Pancreas (tissue), 10 donors: ENCODE measurements around the gene ENHO. TPM values are rescaled to one million over a fixed set of nuclear protein-coding genes. Genes with fewer than 3 reads are reported as not detected.

ENCODE experiments used
- ATAC-seq, 4 donors: fragments of 200-7000 bp; cut with Tn5 transposase; one replicate each; pipeline versions ENCODE4 v1.8.0 to v1.9.1; 2020; ENCODE audit warnings: mild to moderate bottlenecking in 4 of 4, moderate library complexity in 4 of 4
- DNase-seq, 6 donors: peaks; one replicate each; pipeline ENCODE4 v3.0.0-alpha.2; 2020
- FAIRE-seq: peaks from 2 replicates; lab custom pipeline; 2012; peaks lifted over from hg19 to GRCh38; lab: Jason Lieb, UNC
- H3K27ac ChIP-seq, 4 donors: fragments of 200-600 bp; sonication (generic); 1 replicate in 3 of 4; 2 replicates in 1 of 4; pipeline versions ENCODE4 v1.5.0 to v1.8.0; 2020
- H3K27me3 ChIP-seq, 4 donors: fragments of 200-600 bp; one replicate each; pipeline ENCODE4 v1.8.0; 2021
- H3K36me3 ChIP-seq, 3 donors: fragments of 200-600 bp; sonication (generic) in 1 of 3; one replicate each; pipeline versions ENCODE4 v1.5.0 to v1.8.0; 2020 to 2021
- H3K4me1 ChIP-seq, 3 donors: fragments of 200-600 bp; one replicate each; pipeline ENCODE4 v1.8.0; 2021
- H3K4me3 ChIP-seq, 4 donors: fragments of 200-600 bp; sonication (generic) in 2 of 4; one replicate each; pipeline versions ENCODE4 v1.5.0 to v1.8.0; 2020 to 2021
- H3K9me3 ChIP-seq, 4 donors: fragments of 200-600 bp; one replicate each; pipeline ENCODE4 v1.8.0; 2021
- WGBS, 2 donors: extraction: QIAGEN DNeasy Blood & Tissue Kit; methylation state at CpG; one replicate each; pipeline ENCODE4 v1.1.7; 2013; 5-methylcytosine and 5-hydroxymethylcytosine counted together
- intact Hi-C, 3 donors: fragments of 100-400 bp; cut with DNase I; formaldehyde crosslinking; loops; one replicate each; pipeline versions ENCODE4 v1.11.1 to v1.14.2; 2022
- polyA plus RNA-seq, 2 donors: library from polyadenylated mRNA; stranded (reverse); fragments of 200-250 nt; gene quantifications; one replicate each; pipeline ENCODE4 v1.2.3, GENCODE V29; 2013
- total RNA-seq, 6 donors: library from RNA; stranded (reverse); fragmentation: NEBNext Ultra II Directional in 4 of 6; extraction: Animal tissue kit (Norgen Biotek cat#: 25700) in 4 of 6; gene quantifications; one replicate each; pipeline versions ENCODE4 v1.2.1 to v1.2.4, GENCODE V29; 2021 to 2023
- TF ChIP-seq, protein P1 (sequence below), 4 donors: fragments of 200-600 bp; sonication (generic) in 3 of 4; IDR thresholded peaks; one replicate each; pipeline versions ENCODE4 v1.5.0 to v1.8.0; 2021; ENCODE audit warnings: antibody characterized with exemption in 4 of 4
- donor health status: healthy with polysubstance abuse.
- donor health status: DM: no; HTN: no; CAD: no; lungs with moderate emphysema.
- donor health status: DM: no; HTN: no; CAD: no.
- donor health status: control.
- donor health status: control.
- donor health status: Bipolar disorder and iron deficiency.
- donor health status: DM: yes; HTN: yes; CAD: no.
- donor health status: DM: no; HTN: no; CAD: no.
- donor health status: DM: no; HTN: no; CAD: no.
- donor health status: DM: yes; HTN: yes; CAD: no.

The ENHO gene
- total and polyA plus RNA-seq, 8 donors: 0.24 to 4.3 (median 0.67) TPM

DNA sequence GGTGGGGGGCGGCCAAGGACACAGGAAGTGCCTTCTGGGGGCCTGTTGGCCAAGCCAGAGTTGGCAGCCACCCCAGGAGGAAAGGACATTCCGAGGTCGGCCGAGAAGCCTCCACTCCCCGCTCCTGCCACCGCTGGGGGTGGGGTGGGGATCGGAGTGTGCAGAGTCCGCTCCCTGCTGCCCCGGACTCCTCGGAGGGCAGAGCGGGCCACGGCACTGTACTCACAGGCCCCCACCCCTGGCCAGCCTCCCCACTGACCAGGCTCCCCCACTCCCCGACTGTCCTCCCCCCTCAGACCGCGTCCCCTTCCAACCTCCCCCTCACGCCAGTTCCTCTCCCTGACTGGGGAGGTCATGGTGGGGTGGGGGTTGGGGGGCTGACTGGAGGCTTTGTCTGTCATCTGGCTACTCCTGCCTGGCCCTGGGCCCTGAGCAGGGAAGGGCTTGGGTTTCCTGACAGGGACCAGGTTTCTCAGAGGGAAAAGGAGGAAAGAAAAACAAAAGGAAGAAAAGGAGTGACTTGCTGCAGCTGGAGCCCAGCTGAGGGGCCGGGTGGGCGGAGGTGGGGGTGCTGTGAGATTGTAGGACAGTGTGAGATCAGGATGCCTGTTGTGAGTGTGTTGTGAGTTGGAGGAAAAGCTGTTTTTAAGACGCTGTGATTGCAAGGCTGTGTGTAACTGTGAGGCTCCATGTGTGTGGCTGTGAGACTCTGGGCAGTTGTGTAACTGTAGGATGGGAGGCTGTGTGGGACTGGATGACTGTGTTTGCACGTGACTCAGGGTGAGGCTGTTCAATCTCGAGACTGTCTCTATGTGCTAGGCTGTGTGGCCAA is 37.0 kb upstream of the ENHO start:
- FAIRE-seq: no peak

DNA sequence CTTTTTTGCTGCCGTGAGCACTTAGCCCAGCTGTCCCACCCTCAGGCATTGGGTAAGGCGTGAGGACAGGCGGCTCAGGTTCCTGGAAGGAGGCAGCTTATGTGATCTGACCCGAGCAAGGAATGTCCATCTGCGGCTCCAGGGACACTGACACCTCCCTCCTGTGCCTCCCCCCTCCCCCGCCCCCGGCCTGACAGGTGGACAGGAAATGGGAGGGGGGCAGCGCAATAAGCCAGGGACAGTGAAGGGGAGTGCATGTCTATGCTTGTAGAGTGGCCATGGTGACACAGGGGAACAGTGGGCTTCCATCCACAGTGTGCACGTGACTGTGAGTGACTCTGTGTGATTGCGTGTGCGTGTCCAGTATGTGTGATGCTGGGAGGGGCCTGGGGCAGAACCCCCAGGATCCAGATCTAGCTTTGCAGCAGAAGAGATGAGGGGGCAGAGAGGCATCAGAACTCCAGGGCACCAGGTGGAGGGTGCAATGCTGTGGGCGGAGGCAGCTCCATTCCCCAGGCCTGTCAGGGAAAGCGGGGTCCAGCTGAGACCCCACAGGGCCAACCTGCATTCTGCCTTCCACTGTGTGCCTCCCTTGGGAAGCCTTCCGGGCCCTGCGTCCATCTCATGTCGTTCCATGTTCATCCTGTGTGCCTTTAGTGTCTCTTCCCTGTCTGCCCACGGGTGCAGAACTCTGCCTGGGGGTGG is 36.3 kb upstream of the ENHO start:
- no peaks in the 10 kb centered on the region for H3K27me3 ChIP-seq
- TF ChIP-seq, protein P1, sequence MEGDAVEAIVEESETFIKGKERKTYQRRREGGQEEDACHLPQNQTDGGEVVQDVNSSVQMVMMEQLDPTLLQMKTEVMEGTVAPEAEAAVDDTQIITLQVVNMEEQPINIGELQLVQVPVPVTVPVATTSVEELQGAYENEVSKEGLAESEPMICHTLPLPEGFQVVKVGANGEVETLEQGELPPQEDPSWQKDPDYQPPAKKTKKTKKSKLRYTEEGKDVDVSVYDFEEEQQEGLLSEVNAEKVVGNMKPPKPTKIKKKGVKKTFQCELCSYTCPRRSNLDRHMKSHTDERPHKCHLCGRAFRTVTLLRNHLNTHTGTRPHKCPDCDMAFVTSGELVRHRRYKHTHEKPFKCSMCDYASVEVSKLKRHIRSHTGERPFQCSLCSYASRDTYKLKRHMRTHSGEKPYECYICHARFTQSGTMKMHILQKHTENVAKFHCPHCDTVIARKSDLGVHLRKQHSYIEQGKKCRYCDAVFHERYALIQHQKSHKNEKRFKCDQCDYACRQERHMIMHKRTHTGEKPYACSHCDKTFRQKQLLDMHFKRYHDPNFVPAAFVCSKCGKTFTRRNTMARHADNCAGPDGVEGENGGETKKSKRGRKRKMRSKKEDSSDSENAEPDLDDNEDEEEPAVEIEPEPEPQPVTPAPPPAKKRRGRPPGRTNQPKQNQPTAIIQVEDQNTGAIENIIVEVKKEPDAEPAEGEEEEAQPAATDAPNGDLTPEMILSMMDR (IDR thresholded peaks at IDR 0.05): no peak
- no peak overlapping the region for H3K4me3 ChIP-seq
- no peaks in the 10 kb centered on the region for H3K9me3 ChIP-seq
- no peaks in the 10 kb centered on the region for H3K36me3 ChIP-seq
- H3K4me1 ChIP-seq: no peaks in the 10 kb centered on the region
- WGBS, 2 donors: 53 to 55% methylated on average over 12 to 17 of the region's 17 CpGs
- FAIRE-seq: no peak
- H3K27ac ChIP-seq: no peak overlapping the region
- peak in 1 of 6 donors; percentile 20 for DNase-seq
- intact Hi-C loops: no loop called here
- ATAC-seq: peak in 1 of 4 donors; percentile 8

More for the DNA sequence above, 37.0 kb upstream of the ENHO start:
- no peak overlapping the region for H3K4me3 ChIP-seq
- ATAC-seq (peak; percentile 40 to 81 (median 74)), DNase-seq (peak in 2 of 6 donors; percentile 24 to 61)
- intact Hi-C loops: no loop called here
- WGBS, 2 donors: 16 to 18% methylated on average over 18 to 21 of the region's 21 CpGs
- no peaks in the 10 kb centered on the region for H3K36me3 ChIP-seq
- no peaks in the 10 kb centered on the region for H3K4me1 ChIP-seq
- H3K27ac ChIP-seq: no peak overlapping the region
- H3K27me3 ChIP-seq: no peaks in the 10 kb centered on the region
- TF ChIP-seq, protein P1 (IDR thresholded peaks at IDR 0.05): no peak
- no peaks in the 10 kb centered on the region for H3K9me3 ChIP-seq

DNA sequence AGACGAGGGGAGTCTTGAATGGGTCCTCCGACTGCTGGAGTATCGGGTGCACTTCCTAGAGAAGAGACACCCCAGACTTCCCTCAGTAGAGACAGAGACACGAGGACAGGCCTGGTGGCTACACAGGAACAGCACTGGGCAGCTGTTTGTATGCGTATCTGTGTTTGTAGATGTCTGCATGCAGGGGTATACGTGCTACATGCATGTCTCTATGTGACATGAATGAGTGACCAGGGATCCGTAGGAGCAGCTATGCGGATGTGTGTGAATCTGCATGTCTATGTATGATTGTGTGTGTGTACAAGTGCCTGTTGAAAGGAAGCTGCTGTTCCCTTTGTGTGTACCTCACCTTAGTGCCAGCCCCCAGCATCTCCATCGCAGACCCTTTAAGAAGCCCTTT is 35.6 kb upstream of the ENHO start:
- FAIRE-seq (no peak), ATAC-seq (no peak), DNase-seq (no peak)
- TF ChIP-seq, protein P1 (IDR thresholded peaks at IDR 0.05): no peak
- Histone ChIP-seq H3K9me3 (no peaks in the 10 kb centered on the region), H3K4me3 (no peak overlapping the region), H3K4me1 (no peaks in the 10 kb centered on the region), H3K27ac (no peak overlapping the region), H3K36me3 (no peaks in the 10 kb centered on the region), H3K27me3 (no peaks in the 10 kb centered on the region)
- intact Hi-C loops: no loop called here
- WGBS, 2 donors: 79 to 83% methylated on average over 9 of the region's 9 CpGs

DNA sequence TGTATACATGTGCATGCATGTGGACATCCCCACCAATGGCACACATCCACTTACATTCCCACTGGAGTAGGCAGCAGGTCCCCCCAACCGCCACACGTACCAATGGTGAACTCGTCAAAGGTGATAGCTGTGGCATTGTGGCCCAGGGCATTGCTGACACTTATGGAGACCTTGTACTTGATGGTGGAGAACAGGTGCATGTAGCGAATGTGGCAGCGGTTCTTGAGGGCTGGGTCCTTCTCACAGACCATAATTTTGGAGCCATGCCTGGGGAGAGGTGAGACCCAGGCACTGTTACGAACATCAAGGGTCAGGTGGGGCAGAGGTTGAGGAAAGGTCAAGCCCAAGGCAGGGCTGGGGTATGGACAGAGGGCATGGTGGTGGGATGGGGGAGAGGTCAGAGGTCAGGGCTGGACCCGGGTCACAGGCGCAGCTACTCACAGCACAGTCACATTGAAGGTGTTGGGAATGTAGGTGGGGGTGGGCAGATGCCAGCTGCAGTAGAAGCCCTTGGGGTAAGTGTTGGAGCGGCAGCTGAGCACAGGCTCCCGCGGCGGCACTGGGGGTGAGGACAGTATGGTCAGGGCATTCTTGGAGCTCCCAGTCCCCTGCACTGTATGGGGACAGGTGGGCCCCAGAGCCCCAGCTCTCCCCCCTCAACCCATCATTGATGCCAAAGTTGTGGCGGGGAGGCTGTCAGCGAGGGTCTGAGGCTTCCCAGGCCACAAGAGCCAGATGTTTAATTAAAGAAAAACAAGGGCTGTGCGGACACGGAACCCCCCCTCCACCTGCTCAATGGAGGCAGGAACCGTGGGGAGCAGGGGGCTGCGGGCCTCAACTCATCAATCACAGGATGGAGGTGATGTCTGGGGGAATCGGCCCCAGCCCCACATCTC is 34.9 kb upstream of the ENHO start:
- H3K27ac ChIP-seq: no peak overlapping the region
- TF ChIP-seq, protein P1 (IDR thresholded peaks at IDR 0.05): no peak
- no peak for FAIRE-seq
- no peak for ATAC-seq
- no peaks in the 10 kb centered on the region for H3K4me1 ChIP-seq
- H3K27me3 ChIP-seq: no peaks in the 10 kb centered on the region
- H3K9me3 ChIP-seq: no peaks in the 10 kb centered on the region
- 73 to 80% methylated on average over 19 of the region's 19 CpGs for WGBS, 2 donors
- intact Hi-C loops: no loop called here
- no peak overlapping the region for H3K4me3 ChIP-seq
- DNase-seq: peak in 1 of 6 donors; percentile 25
- no peaks in the 10 kb centered on the region for H3K36me3 ChIP-seq
